Astrocyte of the cerebellum (primary cell): Measurements from ENCODE around the gene COA1.

ENCODE experiments used
- DNase-seq: peaks from one replicate; pipeline ENCODE4 v3.0.0-alpha.2; 2011; ENCODE audit warnings: low read depth
- H3K4me3 ChIP-seq: 2 replicates; pipeline ENCODE4 v1.5.1; 2011; ENCODE audit warnings: mild to moderate bottlenecking, low read depth, low read length, moderate library complexity
- CTCF ChIP-seq: IDR thresholded peaks from 2 replicates; pipeline ENCODE4 v1.5.1; 2012; ENCODE audit warnings: low read length, low read depth, moderate library complexity, mild to moderate bottlenecking; ENCODE audit errors: missing control alignments
- in situ Hi-C: cut with HindIII; loops from 2 replicates; pipeline ENCODE4 v1.10.0; 2017; ENCODE audit warnings: low sequenced_read_pairs

COA1 gene

GRCh38 chr7:43616977-43617376 lies 112.3 kb downstream of the COA1 start:
- in situ Hi-C loops = no loop called here
- H3K4me3 ChIP-seq = no peak overlapping the region
- TF ChIP-seq CTCF = no peak
- DNase-seq = no peak

DNA sequence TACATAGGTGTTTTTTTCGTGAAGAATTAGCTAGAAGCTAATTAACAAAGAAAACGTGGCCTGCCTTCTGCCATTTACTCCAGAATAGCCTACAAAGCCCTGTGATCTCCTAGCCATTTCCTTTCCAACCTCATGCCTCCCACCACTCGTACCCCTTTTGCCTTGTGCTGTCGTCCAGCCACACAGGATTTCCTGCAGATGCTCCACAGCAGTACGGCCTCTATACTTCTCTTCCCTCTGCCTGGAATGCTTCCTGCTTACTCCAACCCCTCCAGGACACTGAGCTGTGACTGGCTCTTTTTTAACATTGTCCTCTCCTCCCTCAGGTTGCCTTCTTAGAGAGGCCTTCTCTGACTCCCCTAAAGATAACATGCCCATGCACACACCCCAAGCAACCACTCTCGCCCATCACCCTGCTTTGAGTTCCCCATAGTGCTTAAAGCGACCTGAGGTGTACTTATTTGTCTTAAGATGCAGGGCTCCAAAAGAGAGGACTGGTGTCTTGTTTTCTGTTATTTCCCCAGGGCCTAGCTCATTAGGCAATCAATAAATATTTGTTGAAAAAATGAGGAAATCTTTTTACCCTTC lies 113.7 kb downstream of the COA1 start:
- DNase-seq = no peak
- TF ChIP-seq CTCF = no peak
- in situ Hi-C loops = no loop called here
- H3K4me3 ChIP-seq = no peak overlapping the region

DNA sequence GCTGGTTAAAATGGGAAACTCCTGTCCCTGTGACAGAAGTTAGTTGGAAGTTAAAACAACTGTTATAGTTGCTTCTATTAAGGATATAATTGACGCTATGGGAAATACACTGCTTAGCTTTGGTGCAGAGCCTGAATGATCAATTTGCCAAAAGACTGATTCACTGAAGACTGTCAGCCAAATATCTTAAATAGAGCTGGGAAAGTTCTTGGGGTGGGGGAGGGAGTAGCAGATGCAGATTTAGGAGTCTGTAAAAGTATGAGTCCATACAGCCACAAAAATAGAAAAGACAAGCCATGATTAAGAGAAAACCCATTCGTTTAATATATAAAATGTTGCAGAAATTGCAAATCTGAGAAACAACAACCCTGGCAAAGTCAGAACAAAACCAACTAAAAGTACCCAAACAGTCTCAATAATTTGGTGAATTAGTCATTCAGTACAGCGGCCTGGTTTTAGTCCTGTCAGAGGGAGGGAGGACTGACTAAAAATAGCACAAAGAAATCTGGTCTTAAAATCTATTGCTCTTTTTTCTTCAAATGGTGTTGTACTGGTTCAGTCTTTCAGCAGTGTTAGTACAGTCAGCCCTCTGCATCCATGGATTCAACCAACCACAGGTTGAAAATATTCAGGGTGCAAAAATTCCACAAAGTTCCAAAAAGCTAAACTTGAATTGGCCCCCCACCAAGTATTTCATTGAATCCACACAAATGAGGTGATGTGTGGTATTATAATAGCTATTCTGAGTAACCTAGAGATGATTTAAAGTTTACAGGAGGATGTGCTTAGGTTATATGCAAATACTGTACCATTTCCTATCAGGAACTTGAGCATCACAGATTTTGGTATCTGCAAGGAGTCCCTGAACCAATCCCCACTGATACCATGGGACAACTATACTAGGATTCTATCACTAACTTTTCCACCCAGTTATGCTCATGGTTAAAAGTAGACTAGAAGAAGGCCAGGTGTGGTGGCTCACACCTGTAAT lies 116.4 kb downstream of the COA1 start:
- no peak for TF ChIP-seq CTCF
- in situ Hi-C loops = no loop called here
- peak; percentile 40 for DNase-seq
- H3K4me3 ChIP-seq = no peak overlapping the region

DNA sequence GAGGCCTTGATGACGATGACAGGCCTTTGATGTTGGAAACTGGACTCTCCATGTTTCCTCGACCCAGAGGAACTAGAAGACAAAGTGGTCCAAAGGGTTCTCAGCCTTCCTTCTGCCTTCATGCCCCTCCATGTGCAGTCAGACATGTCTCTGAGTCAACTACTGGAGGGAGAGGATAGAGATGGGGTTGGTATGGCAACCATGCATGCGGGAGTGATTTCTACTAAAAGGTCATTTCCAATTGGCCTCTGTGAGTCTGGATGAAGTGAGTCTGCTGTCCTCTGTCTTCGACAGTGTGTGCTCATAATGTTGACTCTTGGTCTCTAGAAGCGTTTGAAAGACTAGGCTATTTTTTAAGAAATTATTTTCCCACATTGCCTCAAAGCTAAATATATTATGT lies 117.2 kb downstream of the COA1 start:
- no peak for DNase-seq
- no peak overlapping the region for H3K4me3 ChIP-seq

DNA sequence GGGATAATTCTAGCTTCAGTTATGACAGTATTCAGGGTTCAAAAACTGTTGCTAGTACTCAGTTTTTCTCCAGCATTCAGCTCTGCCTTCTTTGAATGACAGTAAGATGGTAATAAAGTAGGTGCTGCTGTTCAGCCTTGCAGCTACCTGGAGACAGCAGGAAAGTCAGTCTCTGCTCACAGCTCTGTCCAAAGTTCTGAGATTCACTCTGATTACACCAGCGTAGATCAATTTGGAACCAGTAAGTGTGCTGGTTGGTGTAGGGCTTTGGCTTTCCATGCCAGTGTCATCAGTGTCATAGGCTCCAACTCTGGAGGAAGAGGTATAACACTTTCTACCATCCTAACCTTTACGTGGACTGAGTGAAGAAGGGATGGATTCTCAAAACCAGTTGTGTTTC lies 120.2 kb downstream of the COA1 start:
- no peak for TF ChIP-seq CTCF
- in situ Hi-C loops = no loop called here
- no peak overlapping the region for H3K4me3 ChIP-seq
- DNase-seq = no peak

More for the DNA sequence above, 117.2 kb downstream of the COA1 start:
- in situ Hi-C loops = no loop called here
- no peak for TF ChIP-seq CTCF

DNA sequence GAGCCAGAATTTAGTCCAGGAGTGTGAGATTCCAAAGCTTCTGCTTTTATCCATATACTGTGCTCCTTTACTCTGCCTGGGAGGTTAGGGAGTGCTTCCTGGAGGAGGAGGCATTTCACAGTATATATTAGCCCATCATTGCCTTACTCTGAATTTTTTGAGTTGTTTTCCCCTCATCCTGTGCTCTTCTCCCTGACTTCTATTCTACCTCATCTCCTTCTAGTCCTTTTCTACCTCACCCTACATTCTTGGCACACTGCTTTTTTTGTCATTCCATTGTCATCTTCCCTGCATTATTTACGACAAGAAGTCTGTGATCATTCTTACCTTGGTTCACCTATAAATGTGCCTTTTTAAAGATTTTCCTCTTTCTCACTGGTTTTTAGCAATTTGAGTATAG lies 125.1 kb downstream of the COA1 start:
- no peak overlapping the region for H3K4me3 ChIP-seq
- in situ Hi-C loops = no loop called here
- DNase-seq = no peak
- no peak for TF ChIP-seq CTCF
